Smooth muscle cell (in vitro differentiated cells): Measurements from ENCODE around the gene LIPC. TPM values are rescaled to one million over a fixed set of nuclear protein-coding genes. Genes with fewer than 3 reads are reported as not detected.

Experiments used
- DNase-seq: peaks from one replicate; lab custom pipeline; 2025; ENCODE audit not compliant: unreplicated experiment; lab: John Stamatoyannopoulos, UW
- H2AFZ ChIP-seq: fragments of 200-600 bp; sonication (generic); 2 replicates; pipeline ENCODE4 v1.6.0; 2016; ENCODE audit warnings: antibody characterized with exemption, low read depth, mild to moderate bottlenecking
- H3F3A ChIP-seq: fragments of 200-600 bp; sonication (generic); 2 replicates; pipeline ENCODE4 v1.6.0; 2017; ENCODE audit warnings: antibody characterized with exemption, low read depth
- H3K27ac ChIP-seq: fragments of 200-600 bp; sonication (generic); 2 replicates; pipeline ENCODE4 v1.5.1; 2016; ENCODE audit warnings: low read depth, mild to moderate bottlenecking
- H3K27me3 ChIP-seq: fragments of 200-600 bp; sonication (generic); 2 replicates; pipeline ENCODE4 v1.6.1; 2016; ENCODE audit warnings: low read depth, mild to moderate bottlenecking
- H3K36me3 ChIP-seq: fragments of 200-600 bp; sonication (generic); 2 replicates; pipeline ENCODE4 v1.5.1; 2016; ENCODE audit warnings: low read depth
- H3K4me1 ChIP-seq: fragments of 200-600 bp; sonication (generic); 2 replicates; pipeline ENCODE4 v1.5.1; 2016; ENCODE audit warnings: low read depth
- H3K4me2 ChIP-seq: fragments of 200-600 bp; sonication (generic); 2 replicates; pipeline ENCODE4 v1.6.0; 2016; ENCODE audit warnings: mild to moderate bottlenecking
- H3K4me3 ChIP-seq: fragments of 200-600 bp; sonication (generic); 2 replicates; pipeline ENCODE4 v1.5.1; 2016; ENCODE audit warnings: mild to moderate bottlenecking
- H3K79me2 ChIP-seq: fragments of 200-600 bp; sonication (generic); 2 replicates; pipeline ENCODE4 v1.6.0; 2016; ENCODE audit warnings: low read depth, mild to moderate bottlenecking
- H3K9ac ChIP-seq: fragments of 200-600 bp; sonication (generic); 2 replicates; pipeline ENCODE4 v1.6.0; 2016; ENCODE audit warnings: low read depth
- H3K9me3 ChIP-seq: fragments of 200-600 bp; sonication (generic); replicated peaks from 2 replicates; pipeline ENCODE4 v1.5.1; 2016; ENCODE audit warnings: low read depth
- H4K20me1 ChIP-seq: fragments of 200-600 bp; sonication (generic); 2 replicates; pipeline ENCODE4 v1.6.0; 2016; ENCODE audit warnings: low read depth
- WGBS: methylation state at CpG from one replicate; pipeline ENCODE4 v1.1.7; 2016; ENCODE audit warnings: low lambda C conversion rate; 5-methylcytosine and 5-hydroxymethylcytosine counted together
- polyA plus RNA-seq: library from polyadenylated mRNA; unstranded; fragments of >200 nt; fragmentation: Nextera tagmentation; extraction: Ambion mirVana; gene quantifications from 2 replicates; pipeline ENCODE4 v1.2.1, GENCODE V29; 2016
- total RNA-seq: library from RNA; depleted of rRNA; stranded (reverse); fragments of >200 nt; gene quantifications from 2 replicates; pipeline ENCODE4 v1.2.3, GENCODE V29; 2014
- TF ChIP-seq, protein P1 (sequence below): fragments of 200-600 bp; sonication (generic); IDR thresholded peaks from 2 replicates; pipeline ENCODE4 v1.5.1; 2017; ENCODE audit warnings: borderline replicate concordance, mild to moderate bottlenecking, antibody characterized with exemption; ENCODE audit not compliant: insufficient read depth, poor library complexity, severe bottlenecking

The LIPC gene
- total and polyA plus RNA-seq, 2 experiments from 2014 or later, result not detected

GRCh38 chr15:58487041-58487723, 55.4 kb downstream of the LIPC start:
- H3K9me3 ChIP-seq, result no peaks in the 10 kb centered on the region
- H3K27ac ChIP-seq, result no peak overlapping the region
- H3K79me2 ChIP-seq, result no peaks in the 10 kb centered on the region
- TF ChIP-seq, protein P1, sequence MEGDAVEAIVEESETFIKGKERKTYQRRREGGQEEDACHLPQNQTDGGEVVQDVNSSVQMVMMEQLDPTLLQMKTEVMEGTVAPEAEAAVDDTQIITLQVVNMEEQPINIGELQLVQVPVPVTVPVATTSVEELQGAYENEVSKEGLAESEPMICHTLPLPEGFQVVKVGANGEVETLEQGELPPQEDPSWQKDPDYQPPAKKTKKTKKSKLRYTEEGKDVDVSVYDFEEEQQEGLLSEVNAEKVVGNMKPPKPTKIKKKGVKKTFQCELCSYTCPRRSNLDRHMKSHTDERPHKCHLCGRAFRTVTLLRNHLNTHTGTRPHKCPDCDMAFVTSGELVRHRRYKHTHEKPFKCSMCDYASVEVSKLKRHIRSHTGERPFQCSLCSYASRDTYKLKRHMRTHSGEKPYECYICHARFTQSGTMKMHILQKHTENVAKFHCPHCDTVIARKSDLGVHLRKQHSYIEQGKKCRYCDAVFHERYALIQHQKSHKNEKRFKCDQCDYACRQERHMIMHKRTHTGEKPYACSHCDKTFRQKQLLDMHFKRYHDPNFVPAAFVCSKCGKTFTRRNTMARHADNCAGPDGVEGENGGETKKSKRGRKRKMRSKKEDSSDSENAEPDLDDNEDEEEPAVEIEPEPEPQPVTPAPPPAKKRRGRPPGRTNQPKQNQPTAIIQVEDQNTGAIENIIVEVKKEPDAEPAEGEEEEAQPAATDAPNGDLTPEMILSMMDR, result no peak
- H3K36me3 ChIP-seq, result no peaks in the 10 kb centered on the region
- H3K4me3 ChIP-seq, result no peak overlapping the region
- 65% methylated on average over 4 of the region's 4 CpGs for WGBS
- no peak overlapping the region for H3K9ac ChIP-seq
- H3K4me2 ChIP-seq, result no peak overlapping the region
- H4K20me1 ChIP-seq, result no peaks in the 10 kb centered on the region
- no peak for DNase-seq
- no peaks in the 10 kb centered on the region for H3K27me3 ChIP-seq
- H2AFZ ChIP-seq, result no peak overlapping the region
- no peaks in the 10 kb centered on the region for H3F3A ChIP-seq
- no peaks in the 10 kb centered on the region for H3K4me1 ChIP-seq

GRCh38 chr15:58487724-58488120, 55.9 kb downstream of the LIPC start:
- Histone ChIP-seq H3K27ac (no peak overlapping the region), H3K9ac (no peak overlapping the region), H2AFZ (no peak overlapping the region), H3K36me3 (no peaks in the 10 kb centered on the region), H3K4me1 (no peaks in the 10 kb centered on the region), H4K20me1 (no peaks in the 10 kb centered on the region), H3F3A (no peaks in the 10 kb centered on the region), H3K9me3 (no peaks in the 10 kb centered on the region), H3K79me2 (no peaks in the 10 kb centered on the region), H3K4me3 (no peak overlapping the region), H3K4me2 (no peak overlapping the region), H3K27me3 (no peaks in the 10 kb centered on the region)
- TF ChIP-seq, protein P1, result no peak
- DNase-seq, result no peak
- 79% methylated on average over 3 of the region's 3 CpGs for WGBS

DNA sequence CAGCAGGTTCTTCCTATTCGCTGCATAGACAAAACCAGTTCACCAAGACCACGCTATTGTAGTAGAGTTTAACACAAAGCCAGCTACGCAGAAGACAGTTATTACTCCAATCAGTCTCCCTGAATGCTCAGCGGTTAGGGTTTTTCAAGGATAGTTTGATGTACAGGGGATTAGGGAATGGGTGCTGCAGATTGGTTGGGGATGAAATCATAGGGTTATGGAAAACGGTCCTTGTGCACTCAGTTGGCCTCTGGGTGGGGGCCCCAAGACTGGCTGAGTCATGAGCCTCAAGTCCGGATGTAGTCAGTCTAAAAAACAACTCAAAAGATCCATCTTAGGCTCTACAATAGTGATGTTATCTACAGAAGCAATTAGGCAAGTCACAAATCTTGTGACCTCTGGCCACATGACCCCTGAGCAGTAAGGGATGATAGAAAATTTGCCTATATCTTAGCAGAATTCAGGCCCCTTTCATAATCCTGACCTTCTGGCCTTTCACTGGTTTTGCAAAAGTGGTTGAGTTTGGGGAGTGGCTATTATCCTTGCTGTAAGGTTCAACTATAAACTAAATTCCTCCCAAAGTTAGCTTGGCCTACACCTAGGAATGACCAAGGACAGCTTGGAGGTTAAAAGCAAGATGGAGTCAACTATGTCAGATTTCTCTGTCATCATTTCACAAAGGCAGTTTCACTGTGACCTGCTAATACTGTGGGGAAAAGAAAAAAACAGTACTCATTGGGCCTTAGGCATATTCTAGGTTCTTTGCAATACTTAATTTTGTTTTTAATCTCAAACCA, 57.7 kb downstream of the LIPC start:
- no peak overlapping the region for H3K4me3 ChIP-seq
- H3K27ac ChIP-seq, result no peak overlapping the region
- TF ChIP-seq, protein P1, result no peak
- no peaks in the 10 kb centered on the region for H3K79me2 ChIP-seq
- no peaks in the 10 kb centered on the region for H4K20me1 ChIP-seq
- H3K9me3 ChIP-seq, result no peaks in the 10 kb centered on the region
- no peak for DNase-seq
- 89% methylated on average over 6 of the region's 6 CpGs for WGBS
- H3K9ac ChIP-seq, result no peak overlapping the region
- H3K4me2 ChIP-seq, result no peak overlapping the region
- H3K27me3 ChIP-seq, result no peaks in the 10 kb centered on the region
- no peaks in the 10 kb centered on the region for H3K4me1 ChIP-seq
- H3K36me3 ChIP-seq, result no peaks in the 10 kb centered on the region
- no peaks in the 10 kb centered on the region for H3F3A ChIP-seq
- no peak overlapping the region for H2AFZ ChIP-seq
